PFSK-1 (cell line): Measurements from ENCODE around the gene KYAT1.

ENCODE experiments used
- FOXP2 ChIP-seq: optimal IDR thresholded peaks from 2 replicates; pipeline ENCODE3; 2011; ENCODE audit warnings: borderline replicate concordance, control low read depth, inconsistent platforms; ENCODE audit not compliant: insufficient read depth; ENCODE audit errors: extremely low read length, extremely low read depth
- POLR2AphosphoS5 ChIP-seq: IDR thresholded peaks from 2 replicates; pipeline ENCODE4 v1.6.1; 2012; ENCODE audit warnings: low read depth, mild to moderate bottlenecking, control low read depth, low read length, moderate library complexity
- SIN3A ChIP-seq: IDR thresholded peaks from 2 replicates; pipeline ENCODE4 v1.6.1; 2012; ENCODE audit warnings: mild to moderate bottlenecking, low read length, moderate library complexity, borderline replicate concordance; ENCODE audit not compliant: insufficient read depth

GRCh38 chr9:128899566-128900322 is 18.0 kb upstream of the KYAT1 start:
- TF ChIP-seq FOXP2 (no peak), POLR2AphosphoS5 (no peak), SIN3A (no peak)
